ENCODE measurements around the gene NDFIP1. TPM values are rescaled to one million over a fixed set of nuclear protein-coding genes. Genes with fewer than 3 reads are reported as not detected.

NDFIP1 gene
- total and polyA plus RNA-seq, 2 donors (not counting 1 experiment from before 2014, with no cell fraction given), result 55.8 to 67.4 TPM

DNA sequence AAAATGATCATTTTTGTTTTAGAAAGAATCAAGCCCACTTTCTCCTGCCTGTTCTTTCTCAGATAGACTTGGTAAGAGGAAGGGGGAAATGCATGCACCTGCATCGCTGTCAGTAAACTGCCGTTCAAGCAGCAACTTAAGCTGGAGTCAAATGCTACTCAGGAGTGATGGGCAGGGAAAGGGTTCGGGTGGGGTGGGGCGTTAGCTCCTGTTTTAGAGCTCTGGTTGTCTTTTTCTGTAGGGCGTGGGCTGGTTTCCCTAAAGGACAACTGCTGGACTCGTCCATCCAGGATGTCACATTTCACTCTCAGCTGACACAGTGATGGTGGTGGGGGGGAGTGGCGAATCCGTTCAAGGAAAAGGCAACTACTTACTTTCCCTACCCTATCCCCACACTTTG lies 75.0 kb downstream of the NDFIP1 start:
- no peaks in the 10 kb centered on the region for H3K4me1 ChIP-seq (ENCODE audit: control insufficient read depth, extremely low read depth, insufficient read depth, low read length)
- no peak overlapping the region for H2AFZ ChIP-seq (ENCODE audit: low read length)
- H3K4me2 ChIP-seq (ENCODE audit: extremely low read depth, insufficient read depth, low read length), result no peak overlapping the region
- H3K9ac ChIP-seq (ENCODE audit: insufficient read depth, low read length), result no peak overlapping the region
- DNase-seq (ENCODE audit: low read depth in 2 of 2), result no peak
- no peaks in the 10 kb centered on the region for H3K79me2 ChIP-seq (ENCODE audit: control insufficient read depth, insufficient read depth, low read length)
- no peak for TF ChIP-seq EZH2 (IDR thresholded peaks at IDR 0.05; ENCODE audit: low read length, missing control alignments)
- TF ChIP-seq, protein P1, sequence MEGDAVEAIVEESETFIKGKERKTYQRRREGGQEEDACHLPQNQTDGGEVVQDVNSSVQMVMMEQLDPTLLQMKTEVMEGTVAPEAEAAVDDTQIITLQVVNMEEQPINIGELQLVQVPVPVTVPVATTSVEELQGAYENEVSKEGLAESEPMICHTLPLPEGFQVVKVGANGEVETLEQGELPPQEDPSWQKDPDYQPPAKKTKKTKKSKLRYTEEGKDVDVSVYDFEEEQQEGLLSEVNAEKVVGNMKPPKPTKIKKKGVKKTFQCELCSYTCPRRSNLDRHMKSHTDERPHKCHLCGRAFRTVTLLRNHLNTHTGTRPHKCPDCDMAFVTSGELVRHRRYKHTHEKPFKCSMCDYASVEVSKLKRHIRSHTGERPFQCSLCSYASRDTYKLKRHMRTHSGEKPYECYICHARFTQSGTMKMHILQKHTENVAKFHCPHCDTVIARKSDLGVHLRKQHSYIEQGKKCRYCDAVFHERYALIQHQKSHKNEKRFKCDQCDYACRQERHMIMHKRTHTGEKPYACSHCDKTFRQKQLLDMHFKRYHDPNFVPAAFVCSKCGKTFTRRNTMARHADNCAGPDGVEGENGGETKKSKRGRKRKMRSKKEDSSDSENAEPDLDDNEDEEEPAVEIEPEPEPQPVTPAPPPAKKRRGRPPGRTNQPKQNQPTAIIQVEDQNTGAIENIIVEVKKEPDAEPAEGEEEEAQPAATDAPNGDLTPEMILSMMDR (conservative IDR thresholded peaks at IDR 0.05 in 1 of 2, IDR thresholded peaks at IDR 0.05 in 1 of 2; ENCODE audit: low read depth in 1 of 2, low read length in 2 of 2), result no peak
- H3K9me3 ChIP-seq (ENCODE audit: control insufficient read depth, insufficient read depth, low read depth, low read length), result no peaks in the 10 kb centered on the region
- H3K27ac ChIP-seq (ENCODE audit: insufficient read depth, low read length), result no peak overlapping the region
- H3K36me3 ChIP-seq (ENCODE audit: control insufficient read depth, insufficient read depth, low read length), result no peaks in the 10 kb centered on the region
- no peak overlapping the region for H3K4me3 ChIP-seq (replicated peaks in 1 of 4; ENCODE audit: control extremely low read depth in 1 of 4, insufficient read depth in 1 of 4, low read depth in 3 of 4, low read length in 4 of 4)
- no peaks in the 10 kb centered on the region for H4K20me1 ChIP-seq (ENCODE audit: control insufficient read depth, extremely low read depth, insufficient read depth, low read length)
- no peaks in the 10 kb centered on the region for H3K27me3 ChIP-seq (ENCODE audit: control insufficient read depth, insufficient read depth, low read length)

DNA sequence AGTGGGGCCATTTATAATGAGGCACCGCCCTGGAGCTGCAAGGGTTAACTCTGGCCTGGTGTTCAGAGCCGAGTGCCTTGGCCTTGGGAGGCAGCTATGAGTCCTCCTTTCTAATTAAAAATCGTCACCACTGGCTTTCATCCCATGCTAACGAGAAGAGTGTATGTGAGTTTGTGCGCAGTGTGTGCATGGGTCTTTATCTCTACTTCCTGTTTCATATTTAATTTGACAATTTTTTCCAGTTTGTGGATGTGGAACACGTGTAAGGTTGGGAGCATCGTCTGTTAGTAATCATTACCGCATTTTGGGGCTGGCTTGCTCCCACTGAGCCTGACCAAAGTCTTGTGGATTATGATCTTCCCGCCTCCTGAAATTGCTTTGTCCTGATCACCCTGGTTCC lies 76.4 kb downstream of the NDFIP1 start:
- Histone ChIP-seq H3K36me3 (ENCODE audit: control insufficient read depth, insufficient read depth, low read length) (no peaks in the 10 kb centered on the region), H4K20me1 (ENCODE audit: control insufficient read depth, extremely low read depth, insufficient read depth, low read length) (no peaks in the 10 kb centered on the region), H3K9me3 (ENCODE audit: control insufficient read depth, insufficient read depth, low read depth, low read length) (no peaks in the 10 kb centered on the region), H2AFZ (ENCODE audit: low read length) (no peak overlapping the region), H3K27me3 (ENCODE audit: control insufficient read depth, insufficient read depth, low read length) (no peaks in the 10 kb centered on the region), H3K4me1 (ENCODE audit: control insufficient read depth, extremely low read depth, insufficient read depth, low read length) (no peaks in the 10 kb centered on the region), H3K9ac (ENCODE audit: insufficient read depth, low read length) (no peak overlapping the region), H3K4me3 (replicated peaks in 1 of 4; ENCODE audit: control extremely low read depth in 1 of 4, insufficient read depth in 1 of 4, low read depth in 3 of 4, low read length in 4 of 4) (no peak overlapping the region), H3K79me2 (ENCODE audit: control insufficient read depth, insufficient read depth, low read length) (no peaks in the 10 kb centered on the region), H3K4me2 (ENCODE audit: extremely low read depth, insufficient read depth, low read length) (peak overlapping the region; percentile 42), H3K27ac (ENCODE audit: insufficient read depth, low read length) (no peak overlapping the region)
- TF ChIP-seq EZH2 (IDR thresholded peaks at IDR 0.05; ENCODE audit: low read length, missing control alignments), result no peak
- TF ChIP-seq, protein P1 (conservative IDR thresholded peaks at IDR 0.05 in 1 of 2, IDR thresholded peaks at IDR 0.05 in 1 of 2; ENCODE audit: low read depth in 1 of 2, low read length in 2 of 2), result no peak
- no peak for DNase-seq (ENCODE audit: low read depth in 2 of 2)

DNA sequence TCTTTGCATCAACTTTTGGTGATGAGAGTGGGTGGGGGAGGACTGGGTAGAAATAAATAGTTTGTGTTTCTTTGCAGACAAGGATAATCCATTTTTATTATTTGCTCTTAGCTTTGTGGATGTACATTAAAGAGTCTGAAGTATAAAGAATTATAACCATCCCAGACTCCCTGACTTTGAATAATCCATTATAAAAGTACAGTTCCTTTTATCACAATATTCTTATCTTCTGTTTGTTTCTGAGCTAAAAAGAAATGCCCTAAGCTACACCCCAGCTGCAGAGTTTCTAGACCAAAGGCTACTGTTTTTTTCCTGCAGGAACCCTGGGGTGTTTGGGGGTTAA lies 77.9 kb downstream of the NDFIP1 start:
- no peak overlapping the region for H3K27ac ChIP-seq (ENCODE audit: insufficient read depth, low read length)
- no peaks in the 10 kb centered on the region for H4K20me1 ChIP-seq (ENCODE audit: control insufficient read depth, extremely low read depth, insufficient read depth, low read length)
- H3K36me3 ChIP-seq (ENCODE audit: control insufficient read depth, insufficient read depth, low read length), result no peaks in the 10 kb centered on the region
- no peaks in the 10 kb centered on the region for H3K4me1 ChIP-seq (ENCODE audit: control insufficient read depth, extremely low read depth, insufficient read depth, low read length)
- peak in 1 of 2 donors; percentile 13 for DNase-seq (ENCODE audit: low read depth in 2 of 2)
- no peak overlapping the region for H3K9ac ChIP-seq (ENCODE audit: insufficient read depth, low read length)
- no peak overlapping the region for H2AFZ ChIP-seq (ENCODE audit: low read length)
- TF ChIP-seq, protein P1 (conservative IDR thresholded peaks at IDR 0.05 in 1 of 2, IDR thresholded peaks at IDR 0.05 in 1 of 2; ENCODE audit: low read depth in 1 of 2, low read length in 2 of 2), result no peak
- no peak for TF ChIP-seq EZH2 (IDR thresholded peaks at IDR 0.05; ENCODE audit: low read length, missing control alignments)
- H3K79me2 ChIP-seq (ENCODE audit: control insufficient read depth, insufficient read depth, low read length), result no peaks in the 10 kb centered on the region
- H3K27me3 ChIP-seq (ENCODE audit: control insufficient read depth, insufficient read depth, low read length), result no peaks in the 10 kb centered on the region
- no peaks in the 10 kb centered on the region for H3K9me3 ChIP-seq (ENCODE audit: control insufficient read depth, insufficient read depth, low read depth, low read length)
- H3K4me2 ChIP-seq (ENCODE audit: extremely low read depth, insufficient read depth, low read length), result no peak overlapping the region
- H3K4me3 ChIP-seq (replicated peaks in 1 of 4; ENCODE audit: control extremely low read depth in 1 of 4, insufficient read depth in 1 of 4, low read depth in 3 of 4, low read length in 4 of 4), result no peak overlapping the region
